Right lobe of liver (tissue), 4 donors: ENCODE measurements around the gene METTL27.

Experiments
- CTCF ChIP-seq, 4 donors: fragments of 200-600 bp in 3 of 4; fragments of 450-650 bp in 1 of 4; IDR thresholded peaks; one replicate each; pipeline versions ENCODE4 v1.5.1 to v1.8.0; 2016 to 2022; ENCODE audit warnings: antibody characterized with exemption in 4 of 4, mild to moderate bottlenecking in 2 of 4
- POLR2A ChIP-seq: fragments of 450-650 bp; IDR thresholded peaks from one replicate; pipeline ENCODE4 v1.6.1; 2017; ENCODE audit warnings: antibody characterized with exemption, mild to moderate bottlenecking
- donor health status: DM: no; HTN: no; CAD: no.
- donor health status: DM: no; HTN: no; CAD: no.
- donor health status: DM: no; HTN: yes; CAD: no.

GRCh38 chr7:73815436-73815835, 26.9 kb downstream of the METTL27 start:
- TF ChIP-seq CTCF (IDR thresholded peaks at IDR 0.05) (no peak), POLR2A (no peak)
